Measurements from ENCODE around the gene ODF4. TPM values are rescaled to one million over a fixed set of nuclear protein-coding genes. Genes with fewer than 3 reads are reported as not detected.
"Not testable (repeated sequence)": the region's sequence is repeated elsewhere in the genome, so short reads cannot be mapped to it uniquely, and the experiment has no call there.

Gene ODF4
- total RNA-seq, 4 donors from 2014 or later = not detected

GRCh38 chr17:8377422-8377821, 37.8 kb downstream of the ODF4 start:
- H3K27ac ChIP-seq = no peak overlapping the region
- no peak for TF ChIP-seq CTCF (IDR thresholded peaks at IDR 0.05)
- TF ChIP-seq EP300 (IDR thresholded peaks at IDR 0.05) = no peak
- no peak for TF ChIP-seq POLR2A (IDR thresholded peaks at IDR 0.05)
- TF ChIP-seq POLR2AphosphoS5 (IDR thresholded peaks at IDR 0.05) = no peak
- WGBS = 85% methylated on average over 4 of the region's 4 CpGs
- peaks cover 46% of the 10 kb centered on the region for H3K36me3 ChIP-seq
- H3K9me3 ChIP-seq = no peaks in the 10 kb centered on the region
- H3K4me1 ChIP-seq = peaks cover 52% of the 10 kb centered on the region
- no peak for DNase-seq (ENCODE audit: low spot score in 2 of 2)
- H3K4me3 ChIP-seq = no peak overlapping the region
- H3K27me3 ChIP-seq = no peaks in the 10 kb centered on the region

GRCh38 chr17:8378117-8378516, 38.5 kb downstream of the ODF4 start:
- H3K36me3 ChIP-seq = peaks cover 46% of the 10 kb centered on the region
- H3K9me3 ChIP-seq; H3K27ac ChIP-seq; H3K4me3 ChIP-seq; DNase-seq (ENCODE audit: low spot score in 2 of 2); H3K27me3 ChIP-seq: not testable (repeated sequence)
- 81% methylated on average over 8 of the region's 8 CpGs for WGBS
- peaks cover 53% of the 10 kb centered on the region for H3K4me1 ChIP-seq

GRCh38 chr17:8380049-8380448, 40.4 kb downstream of the ODF4 start:
- H3K27me3 ChIP-seq = no peaks in the 10 kb centered on the region
- 54% methylated on average over 3 of the region's 3 CpGs for WGBS
- H3K4me1 ChIP-seq = peaks cover 58% of the 10 kb centered on the region
- no peak overlapping the region for H3K27ac ChIP-seq
- H3K9me3 ChIP-seq = no peaks in the 10 kb centered on the region
- H3K36me3 ChIP-seq = peaks cover 46% of the 10 kb centered on the region
- no peak for DNase-seq (ENCODE audit: low spot score in 2 of 2)
- no peak overlapping the region for H3K4me3 ChIP-seq
- TF ChIP-seq EP300 (IDR thresholded peaks at IDR 0.05) = no peak
- no peak for TF ChIP-seq POLR2A (IDR thresholded peaks at IDR 0.05)
- TF ChIP-seq CTCF (IDR thresholded peaks at IDR 0.05) = no peak
- TF ChIP-seq POLR2AphosphoS5 (IDR thresholded peaks at IDR 0.05) = no peak

GRCh38 chr17:8382052-8382879, 42.6 kb downstream of the ODF4 start:
- peak overlapping the region; percentile 76 for H3K4me3 ChIP-seq
- peak overlapping the region; percentile 81 for H3K27ac ChIP-seq
- H3K27me3 ChIP-seq = no peaks in the 10 kb centered on the region
- peaks cover 41% of the 10 kb centered on the region for H3K4me1 ChIP-seq
- peaks cover 44% of the 10 kb centered on the region for H3K36me3 ChIP-seq
- TF ChIP-seq EP300 (IDR thresholded peaks at IDR 0.05) (no peak), CTCF (IDR thresholded peaks at IDR 0.05) (no peak), POLR2A (IDR thresholded peaks at IDR 0.05) (no peak), POLR2AphosphoS5 (IDR thresholded peaks at IDR 0.05) (no peak)
- DNase-seq (ENCODE audit: low spot score in 2 of 2) = no peak
- WGBS = 19% methylated on average over 27 of the region's 27 CpGs
- no peaks in the 10 kb centered on the region for H3K9me3 ChIP-seq

- H3K27me3 ChIP-seq = no peaks in the 10 kb centered on the region
- no peak for DNase-seq (ENCODE audit: low spot score in 2 of 2)
- H3K9me3 ChIP-seq = no peaks in the 10 kb centered on the region
- peaks cover 39% of the 10 kb centered on the region for H3K36me3 ChIP-seq
- H3K27ac ChIP-seq = peak overlapping the region; percentile 81
- TF ChIP-seq POLR2A (IDR thresholded peaks at IDR 0.05) (no peak), EP300 (IDR thresholded peaks at IDR 0.05) (no peak), POLR2AphosphoS5 (IDR thresholded peaks at IDR 0.05) (peak in 1 of 3 donors; percentile 88)
- peak overlapping the region; percentile 76 for H3K4me3 ChIP-seq
- under 1% methylated on average over 15 of the region's 15 CpGs for WGBS
- H3K4me1 ChIP-seq = peaks cover 41% of the 10 kb centered on the region
Measured at GRCh38 chr17:8382880-8383142, 43.2 kb downstream of the ODF4 start.

GRCh38 chr17:8383143-8383822, 43.6 kb downstream of the ODF4 start, which contains the start of gene RPL26:
TSS of gene RPL26 (minus strand) at chr17:8383193. CDS start at chr17:8382310, 883 bp downstream.
- peaks cover 41% of the 10 kb centered on the region for H3K4me1 ChIP-seq
- peaks cover 35% of the 10 kb centered on the region for H3K36me3 ChIP-seq
- TF ChIP-seq POLR2AphosphoS5 (IDR thresholded peaks at IDR 0.05) = peak in 2 of 3 donors; percentile 89 to 94
- TF ChIP-seq CTCF (IDR thresholded peaks at IDR 0.05) = peak; percentile 96 to 97
- peak; percentile 82 to 91 for TF ChIP-seq POLR2A (IDR thresholded peaks at IDR 0.05)
- no peak for TF ChIP-seq EP300 (IDR thresholded peaks at IDR 0.05)
- peak within 1 kb of the TSS; percentile 76 for H3K4me3 ChIP-seq
- no peaks in the 10 kb centered on the region for H3K27me3 ChIP-seq
- H3K27ac ChIP-seq = peak within 1 kb of the TSS; percentile 81
- peak; percentile 98 for DNase-seq (ENCODE audit: low spot score in 2 of 2)
- H3K9me3 ChIP-seq = no peaks in the 10 kb centered on the region
- 0% methylated on average over 24 of the region's 55 CpGs for WGBS
